CD4-positive, alpha-beta T cell treated with Interleukin-10 for 1 hour (primary cell): ENCODE measurements around the gene PNMA8C.
"Not testable (repeated sequence)": the region's sequence is repeated elsewhere in the genome, so short reads cannot be mapped to it uniquely, and the experiment has no call there.

Experiments
- DNase-seq: peaks from one replicate; pipeline ENCODE4 v3.0.0-alpha.2; 2020

The PNMA8C gene

DNA sequence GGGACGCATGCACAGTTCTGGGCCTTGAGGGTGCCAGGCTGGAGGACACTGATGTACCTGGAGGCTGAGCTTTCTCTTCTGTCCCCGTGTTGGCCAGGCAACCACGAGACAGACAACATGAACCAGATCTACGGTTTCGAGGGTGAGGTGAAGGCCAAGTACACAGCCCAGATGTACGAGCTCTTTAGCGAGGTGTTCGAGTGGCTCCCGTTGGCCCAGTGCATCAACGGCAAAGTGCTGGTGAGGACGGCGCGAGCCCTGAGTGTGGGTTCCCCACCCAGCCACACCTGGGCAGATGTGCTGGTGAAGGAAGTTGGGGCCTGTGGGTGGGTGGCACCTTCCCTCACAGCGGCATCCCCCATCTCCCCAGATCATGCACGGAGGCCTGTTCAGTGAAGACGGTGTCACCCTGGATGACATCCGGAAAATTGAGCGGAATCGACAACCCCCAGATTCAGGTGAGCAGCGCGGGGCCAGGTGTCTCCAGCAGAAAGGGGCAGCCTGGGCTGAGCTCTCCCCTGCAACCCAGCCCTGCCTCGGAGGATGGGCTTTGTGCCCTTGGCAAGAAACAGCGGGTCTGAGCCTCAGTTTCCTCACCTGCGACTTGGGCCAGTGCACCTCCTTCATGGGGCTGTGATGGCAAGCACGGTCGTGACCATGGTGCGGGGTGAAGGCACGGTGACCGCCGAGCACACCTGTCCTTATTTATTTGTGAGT is 41.6 kb downstream of the PNMA8C start:
- no peak for DNase-seq

GRCh38 chr19:46386151-46386550 is 42.6 kb downstream of the PNMA8C start:
- no peak for DNase-seq

GRCh38 chr19:46385636-46386035 is 43.1 kb downstream of the PNMA8C start:
- DNase-seq, result no peak

DNA sequence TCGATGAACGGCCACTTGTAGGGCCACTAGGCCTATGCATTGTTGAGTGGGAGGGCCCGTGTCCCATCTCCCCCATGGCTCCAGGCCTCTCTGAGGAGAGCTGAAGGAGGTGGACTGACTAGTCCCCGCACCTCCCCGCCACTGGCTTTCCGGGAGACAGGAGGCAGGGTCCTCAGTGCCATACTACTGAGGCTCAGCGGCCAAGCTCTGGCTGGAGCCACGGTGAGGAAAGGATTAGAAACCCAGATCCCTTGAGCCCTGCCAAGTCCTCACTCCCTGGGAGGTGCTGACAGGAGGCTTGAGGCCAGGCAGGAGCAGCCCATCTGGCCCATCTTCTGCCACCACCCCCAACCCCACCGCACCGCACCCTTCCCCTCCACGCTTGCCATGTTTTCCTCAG is 44.3 kb downstream of the PNMA8C start:
- DNase-seq, result no peak

GRCh38 chr19:46383846-46384245 is 44.9 kb downstream of the PNMA8C start:
- no peak for DNase-seq

DNA sequence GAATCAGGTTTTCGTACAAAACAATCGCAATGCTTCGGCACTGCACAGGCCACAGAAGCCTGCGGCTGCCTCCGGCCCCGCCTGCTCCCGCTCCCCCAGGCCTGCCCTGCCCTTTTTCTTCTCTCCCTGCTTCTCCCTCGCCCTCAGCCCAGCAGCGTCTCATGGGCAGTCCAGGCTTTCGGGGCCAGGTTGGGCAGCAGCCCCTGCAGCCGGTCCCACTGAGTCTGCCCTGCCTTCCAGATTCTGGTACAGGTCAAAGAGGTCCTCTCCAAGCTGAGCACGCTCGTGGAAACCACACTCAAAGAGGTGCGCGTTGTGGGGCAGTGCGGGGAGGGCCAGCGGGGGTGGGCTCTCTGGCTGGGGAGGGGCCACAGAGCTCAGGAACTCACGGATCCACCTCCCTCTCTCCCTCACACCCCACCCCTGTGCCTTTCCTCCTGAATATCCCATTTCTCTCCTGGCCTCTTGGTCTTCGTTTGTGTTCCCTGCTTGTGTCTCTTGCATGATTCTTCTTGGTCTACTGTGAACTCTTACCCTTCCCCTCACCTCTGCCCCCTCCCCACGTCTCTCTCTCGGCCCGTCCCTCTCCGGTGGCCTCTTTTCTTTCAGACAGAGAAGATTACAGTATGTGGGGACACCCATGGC is 45.4 kb downstream of the PNMA8C start:
- no peak for DNase-seq

- no peak for DNase-seq
These were observed 46.9 kb downstream of the PNMA8C start for GRCh38 chr19:46381756-46382345.

GRCh38 chr19:46381346-46381745 is 47.4 kb downstream of the PNMA8C start:
- no peak for DNase-seq

DNA sequence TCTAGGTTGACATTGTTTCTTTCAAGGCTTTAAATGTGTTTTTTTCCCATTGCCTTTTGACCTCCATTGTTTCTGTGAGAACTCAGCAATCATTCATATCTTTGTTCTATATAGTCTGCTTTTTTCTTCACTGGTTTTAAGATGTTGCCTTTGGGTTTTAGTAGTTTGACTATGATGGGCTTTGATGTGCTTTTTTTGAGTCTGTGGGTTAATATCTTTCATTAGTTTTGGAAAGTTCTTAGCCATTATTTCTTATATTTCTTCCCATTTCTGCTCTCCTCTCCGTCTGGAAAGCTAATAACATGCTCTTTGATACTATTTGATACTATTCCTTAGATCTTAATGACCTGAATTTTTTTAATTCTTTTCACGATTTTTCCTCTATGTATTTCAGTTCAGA is 48.0 kb downstream of the PNMA8C start:
- DNase-seq, result no peak

GRCh38 chr19:46378268-46378667 is 50.5 kb downstream of the PNMA8C start:
- DNase-seq, result no peak

GRCh38 chr19:46376241-46377153 is 52.2 kb downstream of the PNMA8C start:
- DNase-seq, result no peak

GRCh38 chr19:46375476-46376067 is 53.2 kb downstream of the PNMA8C start:
- DNase-seq, result not testable (repeated sequence)
